ENCODE results near the gene OAF. TPM values are rescaled to one million over a fixed set of nuclear protein-coding genes. Genes with fewer than 3 reads are reported as not detected.
A peak's percentile ranks its signal among the peaks of the same experiment; 100 is the strongest.

OAF gene
- total RNA-seq, 1 experiment from 2014 or later, result 97.1 TPM

DNA sequence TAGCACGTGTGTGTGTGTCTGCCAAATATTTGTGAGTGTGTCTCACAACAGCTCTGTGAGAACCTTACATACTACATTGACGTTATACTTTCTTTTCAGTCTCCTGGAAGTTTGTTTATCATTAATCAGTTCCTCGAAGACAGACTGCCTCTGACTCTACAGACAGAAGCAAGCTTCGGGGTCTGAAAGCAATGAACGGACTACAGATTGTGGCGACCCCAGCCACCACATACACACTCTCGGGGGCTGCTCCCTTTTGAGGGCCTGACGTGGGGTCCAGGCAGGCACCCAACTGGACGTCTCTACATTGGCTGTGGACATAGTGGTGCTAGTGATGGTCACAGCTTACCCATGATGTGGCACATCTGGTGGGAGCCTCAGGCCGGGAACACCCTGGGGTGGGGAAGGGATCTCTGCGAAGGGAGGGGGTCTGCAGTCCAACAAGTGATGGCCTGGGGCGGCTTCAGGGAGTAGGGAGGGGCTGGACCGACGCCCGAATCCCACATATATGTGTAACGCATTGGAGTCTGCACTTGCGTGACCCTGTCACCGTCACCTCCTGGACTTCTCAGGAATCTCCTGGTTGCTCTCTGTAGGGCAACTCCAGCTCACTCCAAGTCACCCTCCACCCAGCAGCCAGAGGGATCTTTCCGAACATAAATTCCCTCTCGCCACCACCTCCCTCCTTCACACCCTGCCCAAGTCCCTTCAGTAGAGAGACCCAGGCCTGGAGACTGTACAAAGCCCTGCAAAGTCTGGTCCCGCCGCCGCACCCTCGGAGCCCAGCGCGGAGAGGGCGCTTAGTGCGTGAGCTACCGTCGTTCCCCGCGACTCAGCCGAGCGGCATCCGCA is 42.5 kb upstream of the OAF start:
- Histone ChIP-seq H3K27ac (ENCODE audit: low read length) (no peak overlapping the region), H3K4me2 (ENCODE audit: low read length) (peak overlapping the region; percentile 84), H3F3A (ENCODE audit: low read length, unreplicated experiment) (no peaks in the 10 kb centered on the region), H3K9ac (ENCODE audit: low read length) (peak overlapping the region; percentile 41), H3K9me3 (ENCODE audit: low read length) (no peaks in the 10 kb centered on the region), H3K4me1 (ENCODE audit: insufficient read depth, low read length) (peaks cover 8% of the 10 kb centered on the region), H3K79me2 (ENCODE audit: low read length) (no peaks in the 10 kb centered on the region), H3K4me3 (ENCODE audit: low read length) (peak overlapping the region; percentile 65), H2AFZ (ENCODE audit: low read length) (peak overlapping the region; percentile 82), H3K9me2 (replicated peaks; ENCODE audit: low read length) (no peaks in the 10 kb centered on the region), H3K27me3 (ENCODE audit: low read length) (peaks cover 5% of the 10 kb centered on the region; the same call in 1 of the 2 replicates), H4K20me1 (ENCODE audit: low read length) (no peaks in the 10 kb centered on the region), H3K36me3 (ENCODE audit: low read depth, low read length) (no peaks in the 10 kb centered on the region)
- POLR2A ChIA-PET (ENCODE audit: unreplicated experiment), result interaction anchor here (0.6 kb wide), 1 partner anchor 11 kb away, joined by 3 read pairs; no protein-coding TSS in a partner anchor
- DNase-seq, result no peak
- CTCF ChIA-PET, result interaction anchor here (0.6 to 0.8 kb wide), 4 partner anchors 35 to 534 kb away, joined by 3 read pairs; no protein-coding TSS in a partner anchor
- TF ChIP-seq, protein P1, sequence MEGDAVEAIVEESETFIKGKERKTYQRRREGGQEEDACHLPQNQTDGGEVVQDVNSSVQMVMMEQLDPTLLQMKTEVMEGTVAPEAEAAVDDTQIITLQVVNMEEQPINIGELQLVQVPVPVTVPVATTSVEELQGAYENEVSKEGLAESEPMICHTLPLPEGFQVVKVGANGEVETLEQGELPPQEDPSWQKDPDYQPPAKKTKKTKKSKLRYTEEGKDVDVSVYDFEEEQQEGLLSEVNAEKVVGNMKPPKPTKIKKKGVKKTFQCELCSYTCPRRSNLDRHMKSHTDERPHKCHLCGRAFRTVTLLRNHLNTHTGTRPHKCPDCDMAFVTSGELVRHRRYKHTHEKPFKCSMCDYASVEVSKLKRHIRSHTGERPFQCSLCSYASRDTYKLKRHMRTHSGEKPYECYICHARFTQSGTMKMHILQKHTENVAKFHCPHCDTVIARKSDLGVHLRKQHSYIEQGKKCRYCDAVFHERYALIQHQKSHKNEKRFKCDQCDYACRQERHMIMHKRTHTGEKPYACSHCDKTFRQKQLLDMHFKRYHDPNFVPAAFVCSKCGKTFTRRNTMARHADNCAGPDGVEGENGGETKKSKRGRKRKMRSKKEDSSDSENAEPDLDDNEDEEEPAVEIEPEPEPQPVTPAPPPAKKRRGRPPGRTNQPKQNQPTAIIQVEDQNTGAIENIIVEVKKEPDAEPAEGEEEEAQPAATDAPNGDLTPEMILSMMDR (conservative IDR thresholded peaks at IDR 0.05; ENCODE audit: low read depth, low read length), result no peak
- no peak for TF ChIP-seq EZH2phosphoT487 (IDR thresholded peaks at IDR 0.05; ENCODE audit: borderline replicate concordance, low read length)
- TF ChIP-seq EZH2 (IDR thresholded peaks at IDR 0.05; ENCODE audit: low read length, unreplicated experiment), result no peak
- intact Hi-C loops (cut with micrococcal nuclease), result no loop called here
- no peak for ATAC-seq
- BruUV-seq (replicated peaks), result no TSS peak

DNA sequence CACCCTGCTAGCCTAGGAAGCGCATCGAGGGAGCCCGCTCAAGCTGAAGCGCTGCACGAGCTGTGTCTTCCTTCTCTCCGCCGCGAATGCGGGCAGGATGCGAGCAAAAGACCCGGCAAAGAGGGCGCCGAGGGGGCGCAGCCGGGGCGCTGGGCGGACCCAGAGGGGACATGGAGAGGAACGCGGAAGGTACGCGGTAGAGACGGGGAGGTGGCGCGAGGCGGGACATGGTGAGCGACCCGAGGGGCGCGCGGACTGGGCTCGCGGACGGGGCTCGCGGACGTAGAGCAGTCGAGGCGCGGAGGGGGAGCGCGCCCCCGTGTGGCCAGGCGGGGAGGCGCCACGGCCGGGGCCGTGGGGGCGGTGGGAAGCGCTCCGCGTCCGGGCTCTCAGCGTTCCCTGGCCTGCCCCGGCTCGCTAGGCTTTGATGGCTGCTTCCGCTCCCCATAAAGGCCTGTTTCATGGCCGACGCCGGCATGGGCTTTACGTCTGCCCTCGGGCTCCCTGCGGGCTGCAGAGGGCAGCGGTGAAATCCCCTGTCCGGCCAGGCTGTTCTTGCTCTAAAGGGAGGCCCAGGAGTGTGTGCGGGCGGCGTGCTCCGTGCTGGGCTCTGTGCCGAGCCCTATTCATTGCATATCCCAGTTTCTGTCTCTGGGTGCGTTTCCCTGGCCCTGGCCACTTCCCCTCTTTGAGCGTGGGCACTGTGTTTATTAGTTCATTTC is 41.7 kb upstream of the OAF start:
- Histone ChIP-seq H4K20me1 (ENCODE audit: low read length) (no peaks in the 10 kb centered on the region), H3K27ac (ENCODE audit: low read length) (no peak overlapping the region), H3K79me2 (ENCODE audit: low read length) (no peaks in the 10 kb centered on the region), H3K4me2 (ENCODE audit: low read length) (peak overlapping the region; percentile 84), H3K4me3 (ENCODE audit: low read length) (peak overlapping the region; percentile 65), H3K9me3 (ENCODE audit: low read length) (no peaks in the 10 kb centered on the region), H3K4me1 (ENCODE audit: insufficient read depth, low read length) (peaks cover 8% of the 10 kb centered on the region), H3F3A (ENCODE audit: low read length, unreplicated experiment) (no peaks in the 10 kb centered on the region), H2AFZ (ENCODE audit: low read length) (peak overlapping the region; percentile 82), H3K27me3 (ENCODE audit: low read length) (peaks cover 13% of the 10 kb centered on the region; the same call in 1 of the 2 replicates), H3K36me3 (ENCODE audit: low read depth, low read length) (no peaks in the 10 kb centered on the region), H3K9ac (ENCODE audit: low read length) (peak overlapping the region; percentile 41), H3K9me2 (replicated peaks; ENCODE audit: low read length) (no peaks in the 10 kb centered on the region)
- intact Hi-C loops (cut with micrococcal nuclease), result no loop called here
- TF ChIP-seq EZH2phosphoT487 (IDR thresholded peaks at IDR 0.05; ENCODE audit: borderline replicate concordance, low read length), result no peak
- TF ChIP-seq, protein P1 (conservative IDR thresholded peaks at IDR 0.05; ENCODE audit: low read depth, low read length), result peak; percentile 94
- TF ChIP-seq EZH2 (IDR thresholded peaks at IDR 0.05; ENCODE audit: low read length, unreplicated experiment), result no peak
- POLR2A ChIA-PET (ENCODE audit: unreplicated experiment), result no interaction called here
- ATAC-seq (peak; percentile 79), DNase-seq (peak; percentile 77)
- CTCF ChIA-PET, result interaction anchor here (0.7 to 0.8 kb wide), 3 partner anchors 36 to 504 kb away, joined by 3 read pairs; no protein-coding TSS in a partner anchor
- BruUV-seq (replicated peaks), result no TSS peak
